Right atrium auricular region (tissue), 2 donors: Measurements from ENCODE around the gene RNU6-9. TPM values are rescaled to one million over a fixed set of nuclear protein-coding genes. Genes with fewer than 3 reads are reported as not detected.

ENCODE experiments used
- DNase-seq: peaks from one replicate; pipeline ENCODE4 v3.0.0-alpha.2; 2019; ENCODE audit warnings: low spot score
- H3K27ac ChIP-seq, 2 donors: fragments of 200-600 bp; sonication (generic); 1 replicate in 1 of 2; 2 replicates in 1 of 2; pipeline ENCODE4 v1.5.1; 2016 to 2019
- H3K27me3 ChIP-seq, 2 donors: fragments of 200-600 bp; sonication (generic); one replicate each; pipeline versions ENCODE4 v1.5.1 to v1.6.0; 2017 to 2019
- H3K36me3 ChIP-seq: fragments of 200-600 bp; sonication (generic); one replicate; pipeline ENCODE4 v1.5.1; 2016
- H3K4me1 ChIP-seq, 2 donors: fragments of 200-600 bp; sonication (generic); one replicate each; pipeline versions ENCODE4 v1.5.1 to v1.6.0; 2017 to 2019
- H3K4me3 ChIP-seq, 2 donors: fragments of 200-600 bp; sonication (generic); 1 replicate in 1 of 2; 2 replicates in 1 of 2; pipeline ENCODE4 v1.5.1; 2017 to 2019; ENCODE audit warnings: mild to moderate bottlenecking in 1 of 2, moderate library complexity in 1 of 2
- H3K9me3 ChIP-seq, 2 donors: fragments of 200-600 bp; sonication (generic); one replicate each; pipeline ENCODE4 v1.5.1; 2019
- CTCF ChIP-seq, 2 donors: fragments of 200-600 bp; sonication (generic); IDR thresholded peaks; one replicate each; pipeline ENCODE4 v1.5.1; 2019; ENCODE audit warnings: antibody characterized with exemption in 2 of 2
- total RNA-seq, 2 donors: library from RNA; depleted of rRNA; stranded (reverse); fragments of >200 nt; gene quantifications; one replicate each; pipeline ENCODE4 v1.1.0, GENCODE V29; 2016

Gene RNU6-9
- total RNA-seq, 2 donors from 2014 or later, result not detected

GRCh38 chr19:920051-920864 is 27.0 kb downstream of the RNU6-9 start:
- TF ChIP-seq CTCF (IDR thresholded peaks at IDR 0.05), result no peak
- H3K27ac ChIP-seq, result no peak overlapping the region
- peak overlapping the region in 1 of 2 donors; percentile 22 for H3K4me3 ChIP-seq
- no peaks in the 10 kb centered on the region for H3K9me3 ChIP-seq
- no peak for DNase-seq
- H3K4me1 ChIP-seq, result peaks cover 0 to 55% of the 10 kb centered on the region in 2 donors
- no peaks in the 10 kb centered on the region for H3K36me3 ChIP-seq
- peaks cover 18 to 38% of the 10 kb centered on the region in 2 donors for H3K27me3 ChIP-seq

- peaks cover 6 to 13% of the 10 kb centered on the region in 2 donors for H3K27me3 ChIP-seq
- H3K4me3 ChIP-seq, result peak overlapping the region; percentile 76 to 94
- no peak for DNase-seq
- peak overlapping the region in 1 of 2 donors; percentile 89 for H3K27ac ChIP-seq
- H3K9me3 ChIP-seq, result no peaks in the 10 kb centered on the region
- no peaks in the 10 kb centered on the region for H3K36me3 ChIP-seq
- peaks cover 0 to 44% of the 10 kb centered on the region in 2 donors for H3K4me1 ChIP-seq
- no peak for TF ChIP-seq CTCF (IDR thresholded peaks at IDR 0.05)
Measured at GRCh38 chr19:924553-925086, 31.3 kb downstream of the RNU6-9 start.

GRCh38 chr19:925087-925525 is 31.8 kb downstream of the RNU6-9 start:
- TF ChIP-seq CTCF (IDR thresholded peaks at IDR 0.05), result no peak
- Histone ChIP-seq H3K9me3 (no peaks in the 10 kb centered on the region), H3K36me3 (no peaks in the 10 kb centered on the region), H3K4me1 (peaks cover 0 to 39% of the 10 kb centered on the region in 2 donors), H3K27me3 (peaks cover 2 to 9% of the 10 kb centered on the region in 2 donors), H3K4me3 (peak overlapping the region; percentile 76 to 94), H3K27ac (peak overlapping the region; percentile 80 to 89)
- DNase-seq, result no peak

GRCh38 chr19:925526-926322 is 32.4 kb downstream of the RNU6-9 start, which contains the start of gene ARID3A:
ARID3A (plus strand) TSS chr19:926035; CDS start chr19:929529, 3,494 bp downstream.
- peak; percentile 85 for DNase-seq
- TF ChIP-seq CTCF (IDR thresholded peaks at IDR 0.05), result no peak
- no peaks in the 10 kb centered on the region for H3K36me3 ChIP-seq
- H3K4me3 ChIP-seq, result peak within 1 kb of the TSS; percentile 76 to 94
- peaks cover 0 to 33% of the 10 kb centered on the region in 2 donors for H3K4me1 ChIP-seq
- H3K27ac ChIP-seq, result peak within 1 kb of the TSS; percentile 80 to 89
- H3K27me3 ChIP-seq, result peaks cover 0 to 7% of the 10 kb centered on the region in 2 donors
- H3K9me3 ChIP-seq, result no peaks in the 10 kb centered on the region

DNA sequence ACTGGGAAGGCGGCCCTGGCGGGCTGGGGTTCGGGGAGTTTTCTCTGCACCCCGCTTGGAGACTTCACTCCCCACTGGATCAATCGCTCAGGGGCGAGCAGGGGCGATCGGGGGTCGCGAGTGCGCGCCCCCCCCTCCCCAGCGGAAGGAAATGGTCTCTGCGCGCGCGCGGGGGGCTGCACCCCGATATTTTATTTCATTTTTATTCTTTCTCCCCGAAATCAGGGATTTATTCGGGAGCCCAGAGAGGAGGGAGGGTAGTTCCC is 33.0 kb downstream of the RNU6-9 start:
- no peaks in the 10 kb centered on the region for H3K9me3 ChIP-seq
- no peaks in the 10 kb centered on the region for H3K36me3 ChIP-seq
- H3K27ac ChIP-seq, result peak overlapping the region; percentile 80 to 89
- no peak for DNase-seq
- no peak for TF ChIP-seq CTCF (IDR thresholded peaks at IDR 0.05)
- H3K4me1 ChIP-seq, result peaks cover 0 to 33% of the 10 kb centered on the region in 2 donors
- peaks cover 0 to 2% of the 10 kb centered on the region in 2 donors for H3K27me3 ChIP-seq
- peak overlapping the region; percentile 76 to 94 for H3K4me3 ChIP-seq
